Measurements from ENCODE around the gene PTEN.
"Not testable (repeated sequence)": the region's sequence is repeated elsewhere in the genome, so short reads cannot be mapped to it uniquely, and the experiment has no call there.

The PTEN gene

GRCh38 chr10:87873656-87874055 is 10.2 kb downstream of the PTEN start:
- DNase-seq: no peak

GRCh38 chr10:87875929-87876571 is 12.6 kb downstream of the PTEN start:
- no peak for DNase-seq

GRCh38 chr10:87878664-87879459 is 15.4 kb downstream of the PTEN start:
- DNase-seq: no peak

- no peak for DNase-seq
Measured at GRCh38 chr10:87880336-87880735, 16.9 kb downstream of the PTEN start.

GRCh38 chr10:87881373-87882059 is 18.1 kb downstream of the PTEN start:
- not testable (repeated sequence) for DNase-seq

GRCh38 chr10:87882555-87883294 is 19.3 kb downstream of the PTEN start:
- no peak for DNase-seq

- no peak for DNase-seq
Measured at GRCh38 chr10:87886635-87887034, 23.2 kb downstream of the PTEN start.

- DNase-seq: no peak
Measured at GRCh38 chr10:87887146-87887545, 23.7 kb downstream of the PTEN start.

GRCh38 chr10:87887548-87888289 is 24.3 kb downstream of the PTEN start:
- DNase-seq: no peak

GRCh38 chr10:87895430-87895829 is 32.0 kb downstream of the PTEN start:
- DNase-seq: no peak

- DNase-seq: no peak
Measured at GRCh38 chr10:87896216-87896615, 32.8 kb downstream of the PTEN start.

- DNase-seq: not testable (repeated sequence)
Measured at GRCh38 chr10:87897957-87898356, 34.5 kb downstream of the PTEN start.

GRCh38 chr10:87903396-87903795 is 40.0 kb downstream of the PTEN start:
- DNase-seq: not testable (repeated sequence)

- DNase-seq: no peak
Measured at GRCh38 chr10:87913156-87913921, 49.9 kb downstream of the PTEN start.

GRCh38 chr10:87915406-87915805 is 52.0 kb downstream of the PTEN start:
- DNase-seq: no peak

GRCh38 chr10:87915989-87916388 is 52.6 kb downstream of the PTEN start:
- no peak for DNase-seq

GRCh38 chr10:87916515-87916914 is 53.1 kb downstream of the PTEN start:
- no peak for DNase-seq

GRCh38 chr10:87918254-87918859 is 54.9 kb downstream of the PTEN start:
- no peak for DNase-seq

- no peak for DNase-seq
Measured at GRCh38 chr10:87920538-87920937, 57.1 kb downstream of the PTEN start.

GRCh38 chr10:87921931-87922688 is 58.7 kb downstream of the PTEN start:
- DNase-seq: no peak

All from stimulated activated CD4-positive, alpha-beta T cell treated with anti-CD3 and anti-CD28 coated beads, Interleukin-15, amount 100 ng/mL, for 24 hours (primary cell).